T-helper 9 cell (primary cell): ENCODE measurements around the gene GNA12.

Experiments used
- DNase-seq: peaks from one replicate; pipeline ENCODE4 v3.0.0-alpha.2; 2020

The GNA12 gene

GRCh38 chr7:2834748-2835441, 9.2 kb downstream of the GNA12 start:
- DNase-seq: no peak

- DNase-seq: no peak
Measured at GRCh38 chr7:2833083-2833910, 10.8 kb downstream of the GNA12 start.

GRCh38 chr7:2832461-2832860, 11.6 kb downstream of the GNA12 start:
- DNase-seq: no peak

- no peak for DNase-seq
Measured at GRCh38 chr7:2830609-2831376, 13.3 kb downstream of the GNA12 start.

- DNase-seq: no peak
Measured at GRCh38 chr7:2829040-2829439, 15.1 kb downstream of the GNA12 start.

- DNase-seq: no peak
Measured at GRCh38 chr7:2826771-2827170, 17.3 kb downstream of the GNA12 start.

- DNase-seq: no peak
Measured at GRCh38 chr7:2825559-2826227, 18.4 kb downstream of the GNA12 start.

GRCh38 chr7:2824678-2825461, 19.2 kb downstream of the GNA12 start:
- no peak for DNase-seq

- no peak for DNase-seq
Measured at GRCh38 chr7:2824026-2824677, 20.0 kb downstream of the GNA12 start.

GRCh38 chr7:2823130-2823529, 21.0 kb downstream of the GNA12 start:
- no peak for DNase-seq

- no peak for DNase-seq
Measured at GRCh38 chr7:2821842-2822507, 22.1 kb downstream of the GNA12 start.

- no peak for DNase-seq
Measured at GRCh38 chr7:2821161-2821841, 22.8 kb downstream of the GNA12 start.

GRCh38 chr7:2820508-2820934, 23.6 kb downstream of the GNA12 start:
- no peak for DNase-seq

GRCh38 chr7:2819954-2820397, 24.1 kb downstream of the GNA12 start:
- DNase-seq: no peak

- no peak for DNase-seq
Measured at GRCh38 chr7:2819161-2819953, 24.8 kb downstream of the GNA12 start.

GRCh38 chr7:2818653-2819052, 25.5 kb downstream of the GNA12 start:
- DNase-seq: no peak

GRCh38 chr7:2818121-2818520, 26.0 kb downstream of the GNA12 start:
- DNase-seq: no peak

- no peak for DNase-seq
Measured at GRCh38 chr7:2817456-2817855, 26.7 kb downstream of the GNA12 start.

- no peak for DNase-seq
Measured at GRCh38 chr7:2815875-2816245, 28.2 kb downstream of the GNA12 start.
